HEK293 (cell line): ENCODE measurements around the gene ZGPAT.

Experiments
- CTCF ChIA-PET: fragments of 350-600 bp; formaldehyde crosslinking; extraction: SDS; loops from one replicate; lab custom pipeline; 2021; ENCODE audit warnings: antibody characterized with exemption; lab: Yijun Ruan, JAX
- POLR2A ChIA-PET: fragments of 300-600 bp; formaldehyde crosslinking; extraction: SDS; loops from one replicate; lab custom pipeline; 2020; ENCODE audit warnings: antibody characterized with exemption, inconsistent platforms; lab: Yijun Ruan, JAX
- H3K27ac ChIP-seq: fragments of 200-500 bp; sonication (Bioruptor generic); 2 replicates; pipeline ENCODE4 v1.5.1; 2014; ENCODE audit warnings: low read depth, low read length, control low read depth, inconsistent platforms; ENCODE audit errors: extremely low read depth
- H3K36me3 ChIP-seq, 2 experiments: fragments of 200-500 bp in 1 of 2; sonication (Bioruptor generic) in 1 of 2; 1 replicate in 1 of 2; 2 replicates in 1 of 2; pipeline ENCODE4 v1.5.1; 2014 to 2017; ENCODE audit warnings: inconsistent platforms in 2 of 2, low read length in 2 of 2; ENCODE audit not compliant: control insufficient read depth in 2 of 2, insufficient read depth in 1 of 2
- H3K4me1 ChIP-seq: fragments of 200-500 bp; sonication (Bioruptor generic); 2 replicates; pipeline ENCODE4 v1.5.1; 2014; ENCODE audit warnings: mild to moderate bottlenecking, low read length, inconsistent platforms; ENCODE audit not compliant: control insufficient read depth, insufficient read depth
- H3K4me3 ChIP-seq: 2 replicates; pipeline ENCODE4 v1.5.1; 2011; ENCODE audit warnings: low read depth, mild to moderate bottlenecking, control low read depth, low read length, moderate library complexity
- H3K9me3 ChIP-seq: fragments of 200-500 bp; sonication (Bioruptor generic); 2 replicates; pipeline ENCODE4 v1.5.1; 2014; ENCODE audit warnings: low read depth, low read length, inconsistent platforms; ENCODE audit not compliant: control insufficient read depth, insufficient read depth
- GLI4 ChIP-seq: fragments of 450-650 bp; formaldehyde crosslinking; IDR thresholded peaks from 2 replicates; pipeline ENCODE4 v1.5.1; 2016; ENCODE audit warnings: missing biosample characterization, missing genetic modification characterization
- GLIS2 ChIP-seq: fragments of 450-650 bp; formaldehyde crosslinking; IDR thresholded peaks from 2 replicates; pipeline ENCODE4 v1.5.1; 2016; ENCODE audit warnings: missing biosample characterization, missing genetic modification characterization
- KLF10 ChIP-seq: fragments of 450-650 bp; IDR thresholded peaks from 2 replicates; pipeline ENCODE4 v1.5.1; 2018; ENCODE audit warnings: missing biosample characterization, mild to moderate bottlenecking, missing genetic modification characterization
- KLF9 ChIP-seq: fragments of 450-650 bp; formaldehyde crosslinking; IDR thresholded peaks from 2 replicates; pipeline ENCODE4 v1.5.1; 2016; ENCODE audit warnings: missing biosample characterization, missing genetic modification characterization, low read depth
- MEIS1 ChIP-seq: sonication (generic); formaldehyde crosslinking; IDR thresholded peaks from 2 replicates; pipeline ENCODE4 v1.8.1; 2022; ENCODE audit warnings: missing genetic modification reagents, mild to moderate bottlenecking, borderline replicate concordance
- ZIC2 ChIP-seq: fragments of 450-650 bp; formaldehyde crosslinking; IDR thresholded peaks from 2 replicates; pipeline ENCODE4 v1.5.1; 2016; ENCODE audit warnings: missing biosample characterization, missing genetic modification characterization
- ZNF175 ChIP-seq: fragments of 450-650 bp; formaldehyde crosslinking; IDR thresholded peaks from 2 replicates; pipeline ENCODE4 v1.5.1; 2016; ENCODE audit warnings: missing biosample characterization, missing genetic modification characterization
- ZNF426 ChIP-seq: fragments of 450-650 bp; formaldehyde crosslinking; IDR thresholded peaks from 2 replicates; pipeline ENCODE4 v1.5.1; 2017; ENCODE audit warnings: missing biosample characterization, missing genetic modification characterization, mild to moderate bottlenecking, inconsistent platforms, moderate library complexity
- ZNF658 ChIP-seq: fragments of 450-650 bp; formaldehyde crosslinking; IDR thresholded peaks from 2 replicates; pipeline ENCODE4; 2016; ENCODE audit warnings: missing biosample characterization, missing genetic modification characterization
- ZXDB ChIP-seq: fragments of 450-650 bp; formaldehyde crosslinking; IDR thresholded peaks from 2 replicates; pipeline ENCODE4 v1.5.1; 2016; ENCODE audit warnings: missing biosample characterization, missing genetic modification characterization
- TF ChIP-seq, protein P1 (sequence below): fragments of 450-650 bp; formaldehyde crosslinking; IDR thresholded peaks from 2 replicates; pipeline ENCODE4 v1.5.1; 2016; ENCODE audit warnings: missing biosample characterization, missing genetic modification characterization
- TF ChIP-seq, protein P2 (sequence below): fragments of 450-650 bp; formaldehyde crosslinking; IDR thresholded peaks from 2 replicates; pipeline ENCODE4 v1.5.1; 2016; ENCODE audit warnings: missing biosample characterization, missing genetic modification characterization

The ZGPAT gene

DNA sequence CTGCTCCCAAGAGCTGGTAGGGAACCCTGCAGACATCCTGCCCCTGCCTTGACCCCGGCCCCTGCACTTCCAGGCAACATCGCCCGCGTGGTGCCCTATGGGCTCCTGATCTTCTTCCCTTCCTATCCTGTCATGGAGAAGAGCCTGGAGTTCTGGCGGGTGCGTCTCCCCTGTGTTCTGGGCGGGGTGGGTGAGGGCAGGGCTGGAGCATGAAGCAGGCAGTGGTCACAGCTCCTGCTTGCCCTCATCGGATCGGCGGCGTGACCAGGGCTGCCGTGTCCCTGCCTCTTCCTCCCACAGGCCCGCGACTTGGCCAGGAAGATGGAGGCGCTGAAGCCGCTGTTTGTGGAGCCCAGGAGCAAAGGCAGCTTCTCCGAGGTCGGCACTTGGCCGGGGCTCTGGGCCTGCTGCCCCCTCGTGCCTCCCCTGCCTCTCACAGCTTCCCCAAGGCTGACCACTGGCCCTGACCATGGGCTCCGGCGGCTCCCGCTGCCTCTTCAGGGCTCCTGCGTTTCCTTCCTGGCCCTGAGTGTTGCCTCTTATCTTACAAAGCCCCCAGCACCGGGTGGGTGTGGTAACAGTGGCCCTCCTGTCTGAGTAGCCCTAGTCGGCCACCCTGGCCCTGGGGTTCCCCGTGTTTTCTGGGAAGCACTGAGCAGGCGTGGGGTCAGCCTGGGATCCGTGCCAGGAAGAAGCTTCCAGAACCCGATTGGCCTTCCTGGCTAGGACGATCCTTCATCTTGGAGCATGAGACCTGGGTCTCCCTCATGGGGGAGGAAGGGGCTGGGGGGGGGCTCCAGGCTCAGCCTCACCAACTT lies 19.4 kb upstream of the ZGPAT start:
- POLR2A ChIA-PET, result no interaction called here

DNA sequence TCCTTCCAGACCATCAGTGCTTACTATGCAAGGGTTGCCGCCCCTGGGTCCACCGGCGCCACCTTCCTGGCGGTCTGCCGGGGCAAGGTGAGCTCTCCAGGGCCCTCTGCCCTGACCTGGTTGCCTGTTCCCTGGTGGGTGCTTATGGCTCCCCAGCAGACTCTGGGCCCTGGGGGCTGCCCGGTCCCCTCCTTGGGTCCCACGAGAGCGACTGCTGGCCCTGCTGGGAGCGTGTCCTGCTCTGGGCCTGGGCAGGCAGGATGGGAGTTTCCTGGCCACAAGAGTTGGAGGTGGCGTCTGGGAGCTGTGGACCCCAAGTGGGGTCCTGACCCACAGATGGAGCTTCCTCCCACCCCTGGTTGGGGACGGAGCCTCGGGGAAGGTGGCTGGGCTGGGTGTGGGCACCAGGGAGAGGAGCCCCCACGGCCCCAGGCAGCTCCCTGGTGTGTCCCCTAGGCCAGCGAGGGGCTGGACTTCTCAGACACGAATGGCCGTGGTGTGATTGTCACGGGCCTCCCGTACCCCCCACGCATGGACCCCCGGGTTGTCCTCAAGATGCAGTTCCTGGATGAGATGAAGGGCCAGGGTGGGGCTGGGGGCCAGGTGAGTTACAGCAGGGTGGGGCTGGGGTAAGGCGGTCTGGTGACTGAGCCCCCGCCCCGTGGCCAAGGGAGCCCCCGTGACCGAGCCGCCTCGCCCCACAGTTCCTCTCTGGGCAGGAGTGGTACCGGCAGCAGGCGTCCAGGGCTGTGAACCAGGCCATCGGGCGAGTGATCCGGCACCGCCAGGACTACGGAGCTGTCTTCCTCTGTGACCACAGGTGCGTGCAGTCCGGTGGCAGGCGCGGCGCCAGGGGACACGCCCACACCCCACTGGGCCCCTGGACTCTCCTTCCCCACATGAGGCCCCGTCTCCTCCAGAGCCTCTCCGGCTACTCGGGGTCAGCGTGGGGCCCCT lies 18.5 kb upstream of the ZGPAT start:
- no peaks in the 10 kb centered on the region for H3K4me1 ChIP-seq
- H3K36me3 ChIP-seq, result peaks cover 0 to 5% of the 10 kb centered on the region in 2 experiments; a peak in 1 of 3 replicates
- H3K4me3 ChIP-seq, result no peak overlapping the region
- no peak overlapping the region for H3K27ac ChIP-seq
- peak; percentile 57; the same call in 1 of the 2 replicates for TF ChIP-seq KLF9 (tag by site-specific recombination)
- 0 out of 2 replicates have a peak, but pooled peaks have one; percentile 15 for TF ChIP-seq KLF10 (tag by site-specific recombination)
- peak; percentile 47 for TF ChIP-seq GLIS2 (tag by site-specific recombination)
- no peak for TF ChIP-seq ZXDB (tag by site-specific recombination)
- TF ChIP-seq, all 188 proteins: peak for 3
- no peaks in the 10 kb centered on the region for H3K9me3 ChIP-seq
- ChIA-PET CTCF (interaction anchor here (0.6 to 0.7 kb wide), 3 partner anchors 17 to 327 kb away, joined by 3 to 4 read pairs (median 3); no protein-coding TSS in a partner anchor), POLR2A (no interaction called here)

More for the DNA sequence above, 19.4 kb upstream of the ZGPAT start:
- no peak overlapping the region for H3K27ac ChIP-seq
- no peak for TF ChIP-seq ZNF426 (tag by site-specific recombination)
- TF ChIP-seq, protein P1, sequence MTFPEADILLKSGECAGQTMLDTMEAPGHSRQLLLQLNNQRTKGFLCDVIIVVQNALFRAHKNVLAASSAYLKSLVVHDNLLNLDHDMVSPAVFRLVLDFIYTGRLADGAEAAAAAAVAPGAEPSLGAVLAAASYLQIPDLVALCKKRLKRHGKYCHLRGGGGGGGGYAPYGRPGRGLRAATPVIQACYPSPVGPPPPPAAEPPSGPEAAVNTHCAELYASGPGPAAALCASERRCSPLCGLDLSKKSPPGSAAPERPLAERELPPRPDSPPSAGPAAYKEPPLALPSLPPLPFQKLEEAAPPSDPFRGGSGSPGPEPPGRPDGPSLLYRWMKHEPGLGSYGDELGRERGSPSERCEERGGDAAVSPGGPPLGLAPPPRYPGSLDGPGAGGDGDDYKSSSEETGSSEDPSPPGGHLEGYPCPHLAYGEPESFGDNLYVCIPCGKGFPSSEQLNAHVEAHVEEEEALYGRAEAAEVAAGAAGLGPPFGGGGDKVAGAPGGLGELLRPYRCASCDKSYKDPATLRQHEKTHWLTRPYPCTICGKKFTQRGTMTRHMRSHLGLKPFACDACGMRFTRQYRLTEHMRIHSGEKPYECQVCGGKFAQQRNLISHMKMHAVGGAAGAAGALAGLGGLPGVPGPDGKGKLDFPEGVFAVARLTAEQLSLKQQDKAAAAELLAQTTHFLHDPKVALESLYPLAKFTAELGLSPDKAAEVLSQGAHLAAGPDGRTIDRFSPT (tag by site-specific recombination), result 0 out of 2 replicates have a peak, but pooled peaks have one; percentile 20
- TF ChIP-seq, all 188 proteins: peak for 1
- Histone ChIP-seq H3K4me1 (no peaks in the 10 kb centered on the region), H3K4me3 (no peak overlapping the region), H3K36me3 (peaks cover 0 to 1% of the 10 kb centered on the region in 2 experiments; a peak in 1 of 3 replicates), H3K9me3 (no peaks in the 10 kb centered on the region)
- CTCF ChIA-PET, result interaction anchor here (0.7 kb wide), 1 partner anchor 150 kb away, joined by 3 read pairs; no protein-coding TSS in a partner anchor

DNA sequence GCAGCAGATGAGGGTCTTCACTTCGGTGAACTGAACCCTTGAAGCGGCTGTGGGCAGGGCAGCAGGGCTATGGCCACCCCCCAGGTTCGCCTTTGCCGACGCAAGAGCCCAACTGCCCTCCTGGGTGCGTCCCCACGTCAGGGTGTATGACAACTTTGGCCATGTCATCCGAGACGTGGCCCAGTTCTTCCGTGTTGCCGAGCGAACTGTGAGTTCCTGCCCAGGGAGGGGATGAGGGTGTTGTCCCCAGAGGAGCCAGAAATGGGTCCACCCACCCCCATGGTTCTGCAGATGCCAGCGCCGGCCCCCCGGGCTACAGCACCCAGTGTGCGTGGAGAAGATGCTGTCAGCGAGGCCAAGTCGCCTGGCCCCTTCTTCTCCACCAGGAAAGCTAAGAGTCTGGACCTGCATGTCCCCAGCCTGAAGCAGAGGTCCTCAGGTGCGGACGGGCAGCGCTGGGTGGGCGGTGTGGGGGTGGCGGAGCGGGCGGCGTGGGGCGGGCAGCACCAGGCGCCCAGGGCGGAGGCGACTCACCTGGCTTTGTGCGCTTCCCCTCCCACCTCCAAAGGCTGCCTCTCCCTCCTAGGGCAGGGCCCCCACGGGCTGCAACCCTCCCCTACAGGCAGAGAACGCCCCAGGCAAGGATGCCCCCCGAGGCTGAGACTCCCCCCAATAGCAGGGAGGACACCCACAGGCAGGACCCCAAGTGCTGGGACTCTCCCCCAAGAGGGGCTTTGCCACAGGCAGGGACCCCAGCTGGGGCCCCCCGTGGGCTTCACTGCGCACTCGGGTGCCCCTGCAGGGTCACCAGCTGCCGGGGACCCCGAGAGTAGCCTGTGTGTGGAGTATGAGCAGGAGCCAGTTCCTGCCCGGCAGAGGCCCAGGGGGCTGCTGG lies 17.6 kb upstream of the ZGPAT start:
- H3K36me3 ChIP-seq, result peaks cover 0 to 9% of the 10 kb centered on the region in 2 experiments; a peak in 1 of 3 replicates
- CTCF ChIA-PET, result interaction anchor here (0.6 to 1.5 kb wide), 2 partner anchors 152 to 381 kb away, joined by 3 to 4 read pairs; no protein-coding TSS in a partner anchor
- TF ChIP-seq ZIC2 (tag by site-specific recombination) (peak; percentile 10; the same call in 1 of the 2 replicates), ZNF175 (tag by site-specific recombination) (no peak), MEIS1 (CRISPR knock-in tag) (no peak), ZNF658 (tag by site-specific recombination) (no peak), KLF10 (tag by site-specific recombination) (0 out of 2 replicates have a peak, but pooled peaks have one; percentile 2), GLI4 (tag by site-specific recombination) (no peak)
- TF ChIP-seq, protein P2, sequence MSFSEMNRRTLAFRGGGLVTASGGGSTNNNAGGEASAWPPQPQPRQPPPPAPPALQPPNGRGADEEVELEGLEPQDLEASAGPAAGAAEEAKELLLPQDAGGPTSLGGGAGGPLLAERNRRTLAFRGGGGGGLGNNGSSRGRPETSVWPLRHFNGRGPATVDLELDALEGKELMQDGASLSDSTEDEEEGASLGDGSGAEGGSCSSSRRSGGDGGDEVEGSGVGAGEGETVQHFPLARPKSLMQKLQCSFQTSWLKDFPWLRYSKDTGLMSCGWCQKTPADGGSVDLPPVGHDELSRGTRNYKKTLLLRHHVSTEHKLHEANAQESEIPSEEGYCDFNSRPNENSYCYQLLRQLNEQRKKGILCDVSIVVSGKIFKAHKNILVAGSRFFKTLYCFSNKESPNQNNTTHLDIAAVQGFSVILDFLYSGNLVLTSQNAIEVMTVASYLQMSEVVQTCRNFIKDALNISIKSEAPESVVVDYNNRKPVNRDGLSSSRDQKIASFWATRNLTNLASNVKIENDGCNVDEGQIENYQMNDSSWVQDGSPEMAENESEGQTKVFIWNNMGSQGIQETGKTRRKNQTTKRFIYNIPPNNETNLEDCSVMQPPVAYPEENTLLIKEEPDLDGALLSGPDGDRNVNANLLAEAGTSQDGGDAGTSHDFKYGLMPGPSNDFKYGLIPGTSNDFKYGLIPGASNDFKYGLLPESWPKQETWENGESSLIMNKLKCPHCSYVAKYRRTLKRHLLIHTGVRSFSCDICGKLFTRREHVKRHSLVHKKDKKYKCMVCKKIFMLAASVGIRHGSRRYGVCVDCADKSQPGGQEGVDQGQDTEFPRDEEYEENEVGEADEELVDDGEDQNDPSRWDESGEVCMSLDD (tag by site-specific recombination), result 0 out of 2 replicates have a peak, but pooled peaks have one; percentile 38
- H3K4me3 ChIP-seq, result no peak overlapping the region
- H3K9me3 ChIP-seq, result no peaks in the 10 kb centered on the region
- H3K27ac ChIP-seq, result no peak overlapping the region
- no peaks in the 10 kb centered on the region for H3K4me1 ChIP-seq
- POLR2A ChIA-PET, result no interaction called here
